Posterior vena cava (tissue), 2 donors: Measurements from ENCODE around the gene PNKD. TPM values are rescaled to one million over a fixed set of nuclear protein-coding genes. Genes with fewer than 3 reads are reported as not detected.
A peak's percentile ranks its signal among the peaks of the same experiment; 100 is the strongest.

ENCODE experiments used
- DNase-seq: peaks from one replicate; pipeline ENCODE4 v3.0.0-alpha.2; 2020; ENCODE audit warnings: low spot score
- intact Hi-C, 2 donors: fragments of 100-400 bp; cut with DNase I; formaldehyde crosslinking; loops; one replicate each; pipeline versions ENCODE4 v1.14.1 to v1.14.2; 2022 to 2023
- total RNA-seq, 2 donors: library from RNA; stranded (reverse); fragmentation: NEBNext Ultra II Directional; extraction: Animal tissue kit (Norgen Biotek cat#: 25700); gene quantifications; one replicate each; pipeline ENCODE4 v1.2.1, GENCODE V29; 2021
- donor health status: DM: yes; HTN: yes; CAD: no.
- donor health status: DM: yes; HTN: yes; CAD: no.

The PNKD gene
- total RNA-seq, 2 donors from 2014 or later, result 29.8 to 45.3 TPM

- intact Hi-C loops, result loop anchor here (5.0 kb wide), 1 partner anchor 53 kb away; no protein-coding TSS in a partner anchor
- DNase-seq, result peak; percentile 47
Measured at GRCh38 chr2:218354850-218355443, 84.6 kb downstream of the PNKD start.

GRCh38 chr2:218357236-218358177 lies 87.2 kb downstream of the PNKD start:
- DNase-seq, result peak; percentile 57
- intact Hi-C loops, result loop anchor here (5.0 kb wide), 1 partner anchor 55 kb away; no protein-coding TSS in a partner anchor

GRCh38 chr2:218360453-218360852 lies 90.1 kb downstream of the PNKD start:
- peak; percentile 81 for DNase-seq
- intact Hi-C loops, result loop anchor here in 1 of 2 donors (10.0 kb wide), 1 partner anchor 176 kb away; no protein-coding TSS in a partner anchor

GRCh38 chr2:218362606-218363005 lies 92.3 kb downstream of the PNKD start:
- peak; percentile 26 for DNase-seq
- intact Hi-C loops, result loop anchor here in 1 of 2 donors (10.0 kb wide), 1 partner anchor 178 kb away; no protein-coding TSS in a partner anchor

GRCh38 chr2:218363736-218364135 lies 93.4 kb downstream of the PNKD start:
- DNase-seq, result no peak
- intact Hi-C loops, result loop anchor here in 1 of 2 donors (10.0 kb wide), 1 partner anchor 179 kb away; no protein-coding TSS in a partner anchor

- intact Hi-C loops, result loop anchor here in 1 of 2 donors (10.0 kb wide), 1 partner anchor 179 kb away; no protein-coding TSS in a partner anchor
- DNase-seq, result peak; percentile 52
Measured at GRCh38 chr2:218364196-218364595, 93.9 kb downstream of the PNKD start.

GRCh38 chr2:218366621-218367414 lies 96.5 kb downstream of the PNKD start:
- intact Hi-C loops, result loop anchor here in 1 of 2 donors (10.0 kb wide), 1 partner anchor 182 kb away; no protein-coding TSS in a partner anchor
- DNase-seq, result peak; percentile 60

- DNase-seq, result peak; percentile 98
- intact Hi-C loops, result loop anchor here in 1 of 2 donors (10.0 kb wide), 1 partner anchor 183 kb away; no protein-coding TSS in a partner anchor
Measured at GRCh38 chr2:218367415-218368149, 97.3 kb downstream of the PNKD start.

GRCh38 chr2:218368150-218368528 lies 97.8 kb downstream of the PNKD start:
- DNase-seq, result peak; percentile 79

GRCh38 chr2:218368621-218369153 lies 98.4 kb downstream of the PNKD start:
- intact Hi-C loops, result loop anchor here in 1 of 2 donors (10.0 kb wide), 1 partner anchor 184 kb away; no protein-coding TSS in a partner anchor
- DNase-seq, result peak; percentile 85

More at GRCh38 chr2:218368150-218368528, 97.8 kb downstream of the PNKD start:
- intact Hi-C loops, result loop anchor here in 1 of 2 donors (10.0 kb wide), 1 partner anchor 183 kb away; no protein-coding TSS in a partner anchor

GRCh38 chr2:218369330-218369729 lies 99.0 kb downstream of the PNKD start:
- intact Hi-C loops, result loop anchor here in 1 of 2 donors (10.0 kb wide), 1 partner anchor 185 kb away; no protein-coding TSS in a partner anchor
- peak; percentile 40 for DNase-seq

GRCh38 chr2:218370410-218371063 lies 100.2 kb downstream of the PNKD start:
- DNase-seq, result peak; percentile 87
- intact Hi-C loops, result no loop called here

GRCh38 chr2:218371983-218372350 lies 101.6 kb downstream of the PNKD start:
- intact Hi-C loops, result no loop called here
- DNase-seq, result no peak

- DNase-seq, result peak; percentile 5
- intact Hi-C loops, result no loop called here
Measured at GRCh38 chr2:218374795-218375194, 104.5 kb downstream of the PNKD start.

- no peak for DNase-seq
- intact Hi-C loops, result no loop called here
Measured at GRCh38 chr2:218375212-218375611, 104.9 kb downstream of the PNKD start.

GRCh38 chr2:218378053-218378452 lies 107.7 kb downstream of the PNKD start:
- intact Hi-C loops, result no loop called here
- no peak for DNase-seq

GRCh38 chr2:218381916-218382366 lies 111.6 kb downstream of the PNKD start, which contains the start of gene SLC11A1:
Gene SLC11A1, plus strand, starts transcription at chr2:218382273. Its CDS starts 96 bp downstream, at chr2:218382369.
- DNase-seq, result peak; percentile 93
- intact Hi-C loops, result no loop called here
